ENCODE measurements around the gene MTCP1. TPM values are rescaled to one million over a fixed set of nuclear protein-coding genes. Genes with fewer than 3 reads are reported as not detected.
A peak's percentile ranks its signal among the peaks of the same experiment; 100 is the strongest.

MTCP1 gene
- total RNA-seq, 1 experiment from 2014 or later = 21.0 TPM

GRCh38 chrX:155026727-155027508 is 44.0 kb downstream of the MTCP1 start, which contains the start of gene FUNDC2:
FUNDC2 (plus strand) TSS chrX:155026844; CDS start chrX:155026939, 95 bp downstream.
- intact Hi-C loops (cut with micrococcal nuclease; ENCODE audit: unreplicated experiment) = no loop called here
- peak; percentile 94 for DNase-seq (ENCODE audit: low spot score)
- H3K4me3 ChIP-seq (ENCODE audit: low read depth, low read length, poor library complexity, severe bottlenecking) = peak within 1 kb of the TSS; percentile 67
- H3K4me1 ChIP-seq (ENCODE audit: insufficient read depth, low read length, poor library complexity, severe bottlenecking) = peaks cover 4% of the 10 kb centered on the region
- ChIA-PET POLR2A (ENCODE audit: low non-redundant PET) (interaction anchor here (0.6 to 0.7 kb wide), 2 partner anchors 28 to 47 kb away, joined by 6 to 7 read pairs; no protein-coding TSS in a partner anchor), CTCF (interaction anchor here (0.6 kb wide), 2 partner anchors 42 to 287 kb away, joined by 3 to 6 read pairs; no protein-coding TSS in a partner anchor)
- H3K27me3 ChIP-seq (replicated peaks; ENCODE audit: insufficient read depth, low read depth, low read length, poor library complexity) = no peaks in the 10 kb centered on the region
- no peaks in the 10 kb centered on the region for H3K9me3 ChIP-seq (ENCODE audit: low read depth, low read length, poor library complexity, severe bottlenecking)
- H3K27ac ChIP-seq (ENCODE audit: low read depth, low read length, poor library complexity, severe bottlenecking) = peak within 1 kb of the TSS; percentile 98
- TF ChIP-seq EZH2 (IDR thresholded peaks at IDR 0.05; ENCODE audit: borderline replicate concordance, low read depth, low read length, poor library complexity, severe bottlenecking) (no peak), CTCF (conservative IDR thresholded peaks at IDR 0.05; ENCODE audit: low read depth, low read length) (no peak)
- BruUV-seq (replicated peaks) = no TSS peak
- H3K36me3 ChIP-seq (ENCODE audit: insufficient read depth, low read length, poor library complexity, severe bottlenecking) = no peaks in the 10 kb centered on the region

GRCh38 chrX:155026420-155026726 is 44.6 kb downstream of the MTCP1 start:
- BruUV-seq (replicated peaks) = no TSS peak
- TF ChIP-seq EZH2 (IDR thresholded peaks at IDR 0.05; ENCODE audit: borderline replicate concordance, low read depth, low read length, poor library complexity, severe bottlenecking) = no peak
- no peak for TF ChIP-seq CTCF (conservative IDR thresholded peaks at IDR 0.05; ENCODE audit: low read depth, low read length)
- no peak for DNase-seq (ENCODE audit: low spot score)
- CTCF ChIA-PET = interaction anchor here (0.6 kb wide), 2 partner anchors 43 to 287 kb away, joined by 3 to 6 read pairs; no protein-coding TSS in a partner anchor
- no peaks in the 10 kb centered on the region for H3K36me3 ChIP-seq (ENCODE audit: insufficient read depth, low read length, poor library complexity, severe bottlenecking)
- POLR2A ChIA-PET (ENCODE audit: low non-redundant PET) = interaction anchor here (0.6 to 0.7 kb wide), 2 partner anchors 27 to 46 kb away, joined by 6 to 7 read pairs; no protein-coding TSS in a partner anchor
- H3K27me3 ChIP-seq (replicated peaks; ENCODE audit: insufficient read depth, low read depth, low read length, poor library complexity) = no peaks in the 10 kb centered on the region
- intact Hi-C loops (cut with micrococcal nuclease; ENCODE audit: unreplicated experiment) = no loop called here
- H3K4me3 ChIP-seq (ENCODE audit: low read depth, low read length, poor library complexity, severe bottlenecking) = peak overlapping the region; percentile 67
- H3K27ac ChIP-seq (ENCODE audit: low read depth, low read length, poor library complexity, severe bottlenecking) = peak overlapping the region; percentile 98
- peaks cover 4% of the 10 kb centered on the region for H3K4me1 ChIP-seq (ENCODE audit: insufficient read depth, low read length, poor library complexity, severe bottlenecking)
- no peaks in the 10 kb centered on the region for H3K9me3 ChIP-seq (ENCODE audit: low read depth, low read length, poor library complexity, severe bottlenecking)

- TF ChIP-seq EZH2 (IDR thresholded peaks at IDR 0.05; ENCODE audit: borderline replicate concordance, low read depth, low read length, poor library complexity, severe bottlenecking) = no peak
- TF ChIP-seq CTCF (conservative IDR thresholded peaks at IDR 0.05; ENCODE audit: low read depth, low read length) = no peak
- Histone ChIP-seq H3K36me3 (ENCODE audit: insufficient read depth, low read length, poor library complexity, severe bottlenecking) (no peaks in the 10 kb centered on the region), H3K27me3 (replicated peaks; ENCODE audit: insufficient read depth, low read depth, low read length, poor library complexity) (no peaks in the 10 kb centered on the region), H3K27ac (ENCODE audit: low read depth, low read length, poor library complexity, severe bottlenecking) (no peak overlapping the region), H3K4me3 (ENCODE audit: low read depth, low read length, poor library complexity, severe bottlenecking) (no peak overlapping the region), H3K9me3 (ENCODE audit: low read depth, low read length, poor library complexity, severe bottlenecking) (no peaks in the 10 kb centered on the region), H3K4me1 (ENCODE audit: insufficient read depth, low read length, poor library complexity, severe bottlenecking) (peaks cover 4% of the 10 kb centered on the region)
- BruUV-seq (replicated peaks) = no TSS peak
- ChIA-PET CTCF (no interaction called here), POLR2A (ENCODE audit: low non-redundant PET) (interaction anchor here (0.6 kb wide), 1 partner anchor 57 kb away, joined by 5 read pairs; no protein-coding TSS in a partner anchor)
- intact Hi-C loops (cut with micrococcal nuclease; ENCODE audit: unreplicated experiment) = no loop called here
- no peak for DNase-seq (ENCODE audit: low spot score)
Observed at GRCh38 chrX:155023907-155024833, 46.8 kb downstream of the MTCP1 start.
